Calu3 (cell line): ENCODE data around the gene DAAM1. TPM values are rescaled to one million over a fixed set of nuclear protein-coding genes. Genes with fewer than 3 reads are reported as not detected.

ENCODE experiments used
- BruUV-seq: library from RNA; stranded (reverse); fragments of 400-500 nt; replicated peaks from 2 replicates; lab custom pipeline; 2021; lab: Mats Ljungman, UMichigan
- CTCF ChIA-PET: fragments of 300-600 bp; sonication (Branson Sonifier 250); formaldehyde crosslinking; loops from one replicate; lab custom pipeline; 2022; ENCODE audit warnings: antibody characterized with exemption; lab: Charles Lee
- DNase-seq: peaks from one replicate; pipeline ENCODE4 v3.0.0; 2022
- H3K27ac Mint-ChIP-seq: one replicate; pipeline ENCODE4 v1.8.0; 2022; ENCODE audit warnings: mixed read lengths; ENCODE audit not compliant: unreplicated experiment
- H3K27me3 Mint-ChIP-seq: one replicate; pipeline ENCODE4 v1.8.0; 2022; ENCODE audit warnings: mixed read lengths; ENCODE audit not compliant: unreplicated experiment
- H3K36me3 Mint-ChIP-seq: one replicate; pipeline ENCODE4 v1.8.0; 2022; ENCODE audit warnings: mild to moderate bottlenecking, moderate library complexity, mixed read lengths; ENCODE audit not compliant: insufficient read depth, unreplicated experiment
- H3K4me1 Mint-ChIP-seq: one replicate; pipeline ENCODE4 v1.8.0; 2022; ENCODE audit warnings: mild to moderate bottlenecking, low read depth, mixed read lengths; ENCODE audit not compliant: unreplicated experiment
- H3K4me3 Mint-ChIP-seq: one replicate; pipeline ENCODE4 v1.8.0; 2022; ENCODE audit warnings: mild to moderate bottlenecking, low read depth, moderate library complexity, mixed read lengths; ENCODE audit not compliant: unreplicated experiment
- H3K9me3 Mint-ChIP-seq: one replicate; pipeline ENCODE4 v1.8.0; 2022; ENCODE audit warnings: low read depth, mixed read lengths; ENCODE audit not compliant: unreplicated experiment
- CTCF ChIP-seq: fragments of 200-600 bp; IDR thresholded peaks from one replicate; pipeline ENCODE4 v1.8.0; 2022; ENCODE audit warnings: antibody characterized with exemption; ENCODE audit not compliant: unreplicated experiment
- intact Hi-C: fragments of 100-400 bp; cut with micrococcal nuclease; formaldehyde crosslinking; loops from one replicate; pipeline ENCODE4 v1.10.0; 2022; ENCODE audit not compliant: unreplicated experiment
- total RNA-seq: library from RNA; stranded (reverse); gene quantifications from 2 replicates; pipeline ENCODE4 v1.2.3, GENCODE V29; 2022

The DAAM1 gene
- total RNA-seq, 1 experiment from 2014 or later, result 28.9 TPM

GRCh38 chr14:59371771-59372170, 183.3 kb downstream of the DAAM1 start:
- no TSS peak for BruUV-seq
- TF ChIP-seq CTCF, result no peak
- H3K36me3 Mint-ChIP-seq, result peaks cover 5% of the 10 kb centered on the region
- CTCF ChIA-PET, result interaction anchor here (0.8 kb wide), 1 partner anchor 67 kb away, joined by 3 read pairs; no protein-coding TSS in a partner anchor
- no peak overlapping the region for H3K27ac Mint-ChIP-seq
- H3K9me3 Mint-ChIP-seq, result no peaks in the 10 kb centered on the region
- DNase-seq, result no peak
- H3K4me3 Mint-ChIP-seq, result no peak overlapping the region
- intact Hi-C loops, result no loop called here
- H3K4me1 Mint-ChIP-seq, result no peaks in the 10 kb centered on the region
- no peaks in the 10 kb centered on the region for H3K27me3 Mint-ChIP-seq

DNA sequence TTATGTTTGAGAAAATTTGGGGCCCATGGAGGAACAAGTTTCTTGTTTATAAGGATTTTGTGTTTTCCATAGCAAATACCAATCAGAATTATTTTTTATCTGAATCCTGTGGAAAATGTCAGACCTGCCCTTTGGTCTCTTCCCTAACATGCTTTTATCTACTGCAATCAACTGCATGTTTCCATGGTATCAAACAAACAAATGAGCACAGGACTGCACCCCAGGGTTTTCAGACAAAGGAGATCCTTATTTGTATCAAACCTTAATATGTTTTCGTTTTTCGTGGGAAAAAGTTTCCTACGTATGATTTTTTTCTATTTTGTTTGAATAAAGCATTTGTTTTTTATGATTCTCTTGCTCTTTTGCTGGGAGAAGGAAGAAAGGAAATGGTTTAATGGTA, 185.6 kb downstream of the DAAM1 start:
- CTCF ChIA-PET, result no interaction called here
- H3K36me3 Mint-ChIP-seq, result no peaks in the 10 kb centered on the region
- DNase-seq, result no peak
- H3K27me3 Mint-ChIP-seq, result no peaks in the 10 kb centered on the region
- intact Hi-C loops, result no loop called here
- no peak overlapping the region for H3K27ac Mint-ChIP-seq
- no peak overlapping the region for H3K4me3 Mint-ChIP-seq
- no peaks in the 10 kb centered on the region for H3K9me3 Mint-ChIP-seq
- no peak for TF ChIP-seq CTCF
- no peaks in the 10 kb centered on the region for H3K4me1 Mint-ChIP-seq
- no TSS peak for BruUV-seq

GRCh38 chr14:59376686-59377085, 188.2 kb downstream of the DAAM1 start:
- Mint-ChIP-seq H3K27ac (no peak overlapping the region), H3K9me3 (no peaks in the 10 kb centered on the region), H3K4me1 (no peaks in the 10 kb centered on the region), H3K36me3 (no peaks in the 10 kb centered on the region), H3K4me3 (no peak overlapping the region), H3K27me3 (no peaks in the 10 kb centered on the region)
- no peak for DNase-seq
- intact Hi-C loops, result no loop called here
- BruUV-seq, result no TSS peak
- no peak for TF ChIP-seq CTCF
- CTCF ChIA-PET, result no interaction called here

GRCh38 chr14:59377491-59377890, 189.0 kb downstream of the DAAM1 start:
- H3K9me3 Mint-ChIP-seq, result no peaks in the 10 kb centered on the region
- TF ChIP-seq CTCF, result no peak
- intact Hi-C loops, result no loop called here
- CTCF ChIA-PET, result interaction anchor here (0.6 kb wide), 1 partner anchor 93 kb away, joined by 8 read pairs; no protein-coding TSS in a partner anchor
- H3K27ac Mint-ChIP-seq, result no peak overlapping the region
- no peaks in the 10 kb centered on the region for H3K4me1 Mint-ChIP-seq
- DNase-seq, result no peak
- H3K27me3 Mint-ChIP-seq, result no peaks in the 10 kb centered on the region
- H3K36me3 Mint-ChIP-seq, result no peaks in the 10 kb centered on the region
- no TSS peak for BruUV-seq
- H3K4me3 Mint-ChIP-seq, result no peak overlapping the region
